GM12878 (cell line): ENCODE measurements around the gene DDAH1.

Source experiments
- ATF7 ChIP-seq: fragments of 450-650 bp; IDR thresholded peaks from 2 replicates; pipeline ENCODE4 v1.6.1; 2016; ENCODE audit warnings: low read depth, mild to moderate bottlenecking
- FOS ChIP-seq: IDR thresholded peaks from 3 replicates; pipeline ENCODE4 v1.6.1; 2011; ENCODE audit warnings: borderline replicate concordance; ENCODE audit not compliant: insufficient read length; ENCODE audit errors: extremely low read depth
- GABPA ChIP-seq: IDR thresholded peaks from 2 replicates; pipeline ENCODE4 v1.6.1; 2014; ENCODE audit warnings: antibody characterized with exemption, low read depth, mild to moderate bottlenecking, inconsistent platforms
- HDAC2 ChIP-seq: fragments of 200-600 bp; sonication (generic); IDR thresholded peaks from 2 replicates; pipeline ENCODE4 v1.6.1; 2017
- KAT2A ChIP-seq: conservative IDR thresholded peaks from 2 replicates; pipeline ENCODE4 v1.6.1; 2011; ENCODE audit warnings: low read depth, low read length; ENCODE audit not compliant: control insufficient read depth
- LARP7 ChIP-seq: fragments of 450-650 bp; IDR thresholded peaks from 2 replicates; pipeline ENCODE4 v1.6.1; 2017; ENCODE audit warnings: mild to moderate bottlenecking
- MTA2 ChIP-seq: fragments of 450-650 bp; IDR thresholded peaks from 2 replicates; pipeline ENCODE4 v1.6.1; 2016; ENCODE audit warnings: low read depth, mild to moderate bottlenecking, moderate library complexity
- NRF1 ChIP-seq: conservative IDR thresholded peaks from 2 replicates; pipeline ENCODE4 v1.6.1; 2011; ENCODE audit warnings: mild to moderate bottlenecking, low read depth, low read length, improper control_type of control experiment
- POLR2A ChIP-seq: IDR thresholded peaks from 2 replicates; pipeline ENCODE4 v1.6.1; 2011; ENCODE audit warnings: low read depth, mild to moderate bottlenecking, low read length
- ZZZ3 ChIP-seq: IDR thresholded peaks from 2 replicates; pipeline ENCODE4 v1.6.1; 2011; ENCODE audit warnings: low read depth; ENCODE audit not compliant: control insufficient read depth, insufficient read length
- TF ChIP-seq, protein P1 (sequence below), 3 experiments: IDR thresholded peaks in 2 of 3; conservative IDR thresholded peaks in 1 of 3; 2 replicates each; pipeline ENCODE4 v1.5.1; 2011; ENCODE audit warnings: low read depth in 3 of 3, low read length in 3 of 3, mild to moderate bottlenecking in 3 of 3, control low read depth in 2 of 3, moderate library complexity in 2 of 3, inconsistent platforms in 1 of 3, mixed read lengths in 1 of 3; ENCODE audit not compliant: control insufficient read depth in 2 of 3, insufficient read depth in 1 of 3; ENCODE audit errors: extremely low read depth in 1 of 3

DNA sequence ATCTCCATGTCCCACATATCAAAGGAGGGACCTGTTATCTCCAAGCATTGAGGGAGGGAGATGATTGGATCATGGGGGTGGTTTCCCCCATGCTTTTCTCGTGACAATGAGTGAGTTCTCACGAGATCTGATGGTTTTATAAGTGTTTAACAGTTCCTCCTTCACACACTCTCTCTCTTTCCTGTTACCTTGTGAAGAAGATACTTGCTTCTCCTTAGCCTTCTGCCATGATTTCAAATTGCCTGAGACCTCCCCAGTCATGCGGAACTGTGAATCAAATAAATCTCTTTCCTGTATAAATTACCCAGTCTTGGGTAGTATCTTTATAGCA is 91.6 kb downstream of the DDAH1 start:
- TF ChIP-seq ATF7: no peak
- TF ChIP-seq KAT2A: no peak
- TF ChIP-seq MTA2: no peak
- TF ChIP-seq, protein P1, sequence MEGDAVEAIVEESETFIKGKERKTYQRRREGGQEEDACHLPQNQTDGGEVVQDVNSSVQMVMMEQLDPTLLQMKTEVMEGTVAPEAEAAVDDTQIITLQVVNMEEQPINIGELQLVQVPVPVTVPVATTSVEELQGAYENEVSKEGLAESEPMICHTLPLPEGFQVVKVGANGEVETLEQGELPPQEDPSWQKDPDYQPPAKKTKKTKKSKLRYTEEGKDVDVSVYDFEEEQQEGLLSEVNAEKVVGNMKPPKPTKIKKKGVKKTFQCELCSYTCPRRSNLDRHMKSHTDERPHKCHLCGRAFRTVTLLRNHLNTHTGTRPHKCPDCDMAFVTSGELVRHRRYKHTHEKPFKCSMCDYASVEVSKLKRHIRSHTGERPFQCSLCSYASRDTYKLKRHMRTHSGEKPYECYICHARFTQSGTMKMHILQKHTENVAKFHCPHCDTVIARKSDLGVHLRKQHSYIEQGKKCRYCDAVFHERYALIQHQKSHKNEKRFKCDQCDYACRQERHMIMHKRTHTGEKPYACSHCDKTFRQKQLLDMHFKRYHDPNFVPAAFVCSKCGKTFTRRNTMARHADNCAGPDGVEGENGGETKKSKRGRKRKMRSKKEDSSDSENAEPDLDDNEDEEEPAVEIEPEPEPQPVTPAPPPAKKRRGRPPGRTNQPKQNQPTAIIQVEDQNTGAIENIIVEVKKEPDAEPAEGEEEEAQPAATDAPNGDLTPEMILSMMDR (IDR thresholded peaks at IDR 0.05 in 2 of 3, conservative IDR thresholded peaks at IDR 0.05 in 1 of 3; ENCODE audit: control insufficient read depth in 2 of 3, extremely low read depth in 1 of 3, insufficient read depth in 1 of 3, low read depth in 3 of 3, low read length in 3 of 3): no peak
- no peak for TF ChIP-seq POLR2A
- TF ChIP-seq ZZZ3: no peak
- TF ChIP-seq GABPA: no peak
- TF ChIP-seq FOS: no peak
- TF ChIP-seq HDAC2: no peak
- no peak for TF ChIP-seq LARP7
- no peak for TF ChIP-seq NRF1
